HG03066 (cell line): ENCODE data around the gene BABAM2.
"Not testable (repeated sequence)": the region's sequence is repeated elsewhere in the genome, so short reads cannot be mapped to it uniquely, and the experiment has no call there.

Experiments used
- ATAC-seq: cut with Tn5 transposase; IDR thresholded peaks from one replicate; pipeline ENCODE4 v1.9.1; 2021; ENCODE audit warnings: low read depth; ENCODE audit not compliant: unreplicated experiment

BABAM2 gene

DNA sequence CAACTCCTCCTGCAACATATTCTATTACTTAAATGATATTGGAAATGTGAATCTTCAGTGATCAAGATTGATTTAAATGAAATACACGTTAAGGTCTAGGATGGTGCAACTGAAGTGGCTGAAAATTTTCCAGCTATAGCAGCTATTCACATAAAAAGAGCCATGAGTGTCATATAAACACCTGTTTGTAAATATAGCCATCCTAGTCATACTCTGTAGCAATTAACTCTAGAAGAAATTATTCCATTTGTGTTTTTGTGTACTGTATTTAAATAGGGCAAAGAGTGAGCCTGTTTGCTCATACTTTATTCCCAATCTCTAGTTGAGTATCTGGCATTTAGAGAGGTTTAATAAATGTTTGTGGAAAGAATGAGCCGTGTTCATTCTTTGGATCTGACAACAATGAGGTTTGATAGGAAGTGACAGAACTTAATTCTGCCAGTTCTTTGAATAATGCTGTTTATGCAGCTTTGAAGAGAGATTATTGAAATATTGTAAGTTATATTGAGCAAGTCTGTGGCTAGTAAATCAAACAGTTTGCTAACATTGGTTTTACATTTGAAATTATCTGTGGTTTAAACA is 49.7 kb downstream of the BABAM2 start:
- ATAC-seq = no peak

GRCh38 chr2:27940982-27941381 is 50.5 kb downstream of the BABAM2 start:
- ATAC-seq = no peak

DNA sequence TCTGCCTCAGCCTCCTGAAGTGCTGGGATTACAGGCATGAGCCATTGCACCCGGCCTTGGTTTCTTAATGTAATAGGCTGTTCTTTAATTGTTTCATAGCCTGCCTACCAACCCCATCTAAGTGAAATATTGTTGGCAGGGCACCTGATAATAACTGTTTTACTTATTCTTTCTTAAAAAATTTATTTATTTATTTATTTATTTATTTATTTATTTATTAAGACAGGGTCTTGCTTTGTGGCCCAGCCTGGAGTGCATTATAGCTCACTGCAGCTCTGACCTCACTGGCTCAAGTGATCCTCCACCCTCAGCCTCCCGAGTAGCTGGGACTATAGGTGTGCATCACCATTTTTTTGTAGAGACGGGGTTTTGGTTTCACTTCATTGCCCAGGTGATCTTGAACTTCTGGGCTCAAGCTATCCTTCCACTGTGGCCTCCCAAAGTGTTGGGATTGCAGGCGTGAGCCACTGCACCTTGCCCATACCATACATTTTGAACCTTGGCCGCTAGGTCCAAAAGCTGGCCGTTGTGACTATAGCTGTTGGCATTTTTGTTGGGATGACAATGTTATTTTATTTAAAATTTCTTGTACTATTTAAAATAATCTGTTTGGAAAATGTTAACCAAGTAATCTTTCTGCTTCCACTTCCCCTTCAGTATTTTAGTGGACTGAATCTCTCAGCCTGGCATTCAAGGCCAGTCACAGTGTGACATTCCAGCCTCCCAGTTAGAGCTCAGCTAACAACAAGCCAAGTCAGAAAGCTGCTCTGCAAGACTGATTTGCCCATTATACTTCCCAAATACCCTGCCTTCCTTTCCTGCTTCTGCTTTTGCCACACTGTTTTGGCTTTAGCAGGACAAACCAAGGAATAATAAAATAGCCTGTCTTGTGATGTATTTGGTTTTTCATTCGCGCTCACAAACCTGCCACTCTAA is 52.4 kb downstream of the BABAM2 start:
- ATAC-seq = no peak

DNA sequence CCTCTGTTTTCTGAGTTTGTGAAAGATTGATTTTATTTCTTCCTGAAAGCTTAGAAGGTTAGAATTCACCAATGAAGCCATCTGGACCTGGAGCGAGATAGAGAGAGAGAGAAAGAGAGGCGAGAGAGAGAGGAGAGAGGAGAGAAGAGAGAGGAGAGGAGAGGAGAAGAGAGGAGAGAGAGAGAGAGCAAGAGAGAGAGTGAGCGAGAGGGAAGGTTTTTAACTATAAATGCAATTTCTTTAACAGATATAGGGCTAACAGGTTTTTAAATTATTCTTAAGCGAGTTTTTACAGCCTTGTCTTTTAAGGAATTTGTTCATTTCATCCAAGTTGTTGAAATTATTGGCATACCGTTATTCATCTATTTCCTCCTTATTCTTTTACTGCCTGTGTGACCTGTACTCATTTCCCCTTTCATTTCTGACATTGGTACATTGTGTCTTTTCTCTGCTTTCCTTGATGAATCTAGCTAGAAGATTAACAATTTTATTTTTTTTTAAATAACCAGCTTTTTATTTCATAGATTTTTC is 56.1 kb downstream of the BABAM2 start:
- ATAC-seq = no peak

DNA sequence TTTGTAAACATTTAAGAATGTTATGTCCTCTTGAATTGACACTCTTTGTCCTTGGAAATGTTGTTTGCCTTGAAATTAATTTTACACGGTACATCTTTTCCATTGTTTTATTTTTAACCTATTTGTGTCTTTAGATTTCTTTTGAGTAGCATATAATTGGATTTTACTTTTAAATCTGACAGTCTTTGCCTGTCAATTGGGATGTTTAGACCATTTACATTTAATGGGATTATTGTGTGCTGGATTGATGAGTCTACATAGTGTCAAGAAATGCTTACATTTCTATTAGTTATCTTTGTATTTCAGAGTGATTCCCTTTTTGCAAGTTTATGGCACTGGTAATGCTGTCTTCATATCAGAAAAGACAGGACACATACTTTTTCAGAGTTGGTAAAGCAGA is 61.5 kb downstream of the BABAM2 start:
- ATAC-seq = no peak

DNA sequence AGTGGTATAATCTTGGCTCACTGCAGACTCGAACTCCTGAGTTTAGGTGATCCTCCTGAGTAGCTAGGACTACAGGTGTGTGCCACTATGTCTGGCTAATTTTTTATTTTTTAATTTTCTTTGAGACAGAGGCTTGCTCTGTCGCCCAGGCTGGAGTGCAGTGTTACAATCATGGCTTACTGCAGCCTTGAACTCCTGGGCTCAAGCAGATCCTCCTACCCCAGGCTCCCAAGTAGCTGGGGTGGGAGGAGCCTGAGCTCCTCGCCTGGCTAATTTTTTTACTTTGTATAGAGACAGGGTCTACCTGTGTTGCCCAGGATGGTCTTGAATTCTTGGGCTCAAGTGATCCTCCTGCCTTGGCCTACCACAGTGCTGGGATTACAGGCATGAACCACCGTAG is 62.5 kb downstream of the BABAM2 start:
- no peak for ATAC-seq

GRCh38 chr2:27954221-27954673 is 63.7 kb downstream of the BABAM2 start:
- no peak for ATAC-seq

DNA sequence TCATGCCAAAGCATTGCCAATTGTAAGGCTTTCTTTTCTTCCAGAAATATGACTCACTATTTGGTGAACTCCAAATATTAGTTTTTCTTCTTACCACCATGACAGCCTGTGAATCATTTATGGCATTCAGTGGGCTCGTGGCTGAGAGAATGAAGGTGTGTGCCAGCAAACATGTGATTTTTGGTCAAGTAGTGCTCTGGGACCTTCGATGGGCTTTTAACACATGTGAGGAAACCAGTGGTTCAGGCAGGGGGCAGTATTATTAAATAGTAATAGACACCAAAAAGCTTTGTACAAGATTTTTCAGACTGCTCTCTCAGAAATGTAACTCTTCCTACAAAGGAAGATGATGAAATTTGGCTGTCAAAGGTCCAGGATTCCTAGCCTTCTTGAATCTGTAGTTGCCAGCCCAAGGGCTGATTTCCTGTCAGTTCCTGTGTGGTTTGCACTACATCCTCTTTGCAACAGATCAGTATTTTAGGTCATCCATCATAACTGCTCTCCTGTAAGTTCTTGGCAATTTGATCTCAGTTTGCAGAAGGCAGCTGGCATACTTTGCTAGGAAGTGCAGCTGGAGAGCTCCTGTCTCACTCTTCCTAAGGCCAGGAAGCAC is 64.3 kb downstream of the BABAM2 start:
- ATAC-seq = no peak

DNA sequence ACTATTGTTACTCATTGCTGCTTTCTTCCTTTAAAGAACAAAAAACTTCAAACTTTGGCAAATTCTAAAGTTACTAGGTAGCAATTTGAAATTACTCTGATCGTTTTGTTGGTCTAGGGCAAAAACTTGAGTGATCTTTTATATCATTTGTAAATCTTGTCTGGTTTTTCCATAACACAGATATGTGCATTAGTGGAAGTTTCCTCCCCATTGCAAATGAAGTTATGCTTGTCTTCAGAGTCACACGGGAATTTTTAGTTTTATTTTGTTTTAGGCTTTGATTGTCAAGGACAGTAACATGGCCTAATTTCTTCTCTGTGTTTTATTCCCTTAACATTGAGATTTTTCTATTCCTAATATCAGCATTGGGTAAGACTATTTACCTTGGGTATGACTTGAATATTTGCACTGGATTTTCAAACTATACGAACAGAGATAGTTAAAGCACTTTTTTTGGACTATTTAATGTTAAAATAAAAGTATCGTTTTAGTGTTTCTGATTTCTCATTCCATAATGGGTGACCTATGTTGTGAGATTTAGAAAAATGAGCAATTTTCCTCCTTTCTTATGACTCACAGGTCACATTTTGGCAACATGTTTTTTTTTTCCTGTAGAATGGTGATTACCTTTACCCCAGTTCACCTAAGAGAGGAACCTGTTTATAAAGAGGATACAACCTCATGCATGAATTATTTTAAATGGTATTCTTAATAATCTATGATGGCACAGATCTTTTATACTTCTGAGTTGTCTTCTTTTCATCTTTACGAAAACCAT is 65.0 kb downstream of the BABAM2 start:
- ATAC-seq = no peak

- no peak for ATAC-seq
Observed at GRCh38 chr2:27956888-27957287, 66.4 kb downstream of the BABAM2 start.

GRCh38 chr2:27958711-27959378 is 68.3 kb downstream of the BABAM2 start:
- no peak for ATAC-seq

DNA sequence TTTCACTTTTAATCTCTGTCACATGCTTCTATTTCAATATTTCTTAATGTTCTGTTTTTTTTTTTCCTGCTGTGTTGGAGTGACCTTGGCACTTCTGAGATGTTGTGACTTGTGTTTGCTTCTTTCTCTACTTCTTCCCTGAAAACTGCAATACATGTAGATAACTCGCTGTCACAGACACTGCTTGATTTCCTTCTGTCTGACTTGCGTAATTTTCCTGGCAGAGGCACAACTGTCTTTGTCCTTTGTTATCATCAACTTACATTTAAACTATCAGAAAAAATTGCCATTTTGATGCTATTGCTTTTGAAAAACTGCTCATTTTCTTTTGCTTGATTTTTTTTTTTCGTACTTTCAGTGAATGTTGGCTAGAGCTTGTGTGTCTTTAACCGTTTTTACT is 69.0 kb downstream of the BABAM2 start:
- ATAC-seq = no peak

DNA sequence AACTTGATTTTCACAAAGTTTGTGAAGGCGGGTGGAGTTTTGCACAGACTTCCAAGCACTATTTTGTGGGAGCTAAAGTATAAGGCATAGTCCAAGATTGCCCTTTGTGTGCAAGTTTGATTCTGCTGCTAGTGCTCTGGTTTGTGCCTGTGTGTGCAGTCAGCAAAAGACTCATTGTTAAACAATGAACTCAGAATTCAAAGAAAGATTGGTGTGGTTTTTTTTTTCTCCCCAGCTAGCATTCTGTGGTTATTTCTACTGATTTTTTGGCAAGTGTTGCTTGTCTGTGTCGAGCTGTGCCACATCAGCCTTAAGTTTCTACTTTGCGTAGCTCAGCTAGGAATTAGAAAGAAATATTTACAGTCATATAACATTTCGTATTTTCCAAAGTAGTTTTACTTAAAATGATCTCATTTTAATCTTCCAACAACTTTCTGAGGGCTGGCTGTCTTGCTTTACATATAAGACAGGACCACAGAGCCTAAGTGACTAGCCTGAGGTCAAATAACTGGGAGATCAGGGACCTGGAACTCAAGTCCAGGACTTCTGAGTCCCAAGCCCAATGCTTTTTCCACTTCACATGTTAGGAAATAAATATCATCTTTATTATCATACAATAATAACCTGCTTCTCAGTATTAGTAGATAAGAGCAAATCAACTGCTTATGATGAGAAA is 69.8 kb downstream of the BABAM2 start:
- no peak for ATAC-seq

- no peak for ATAC-seq
Observed at GRCh38 chr2:27962006-27962405, 71.5 kb downstream of the BABAM2 start.

DNA sequence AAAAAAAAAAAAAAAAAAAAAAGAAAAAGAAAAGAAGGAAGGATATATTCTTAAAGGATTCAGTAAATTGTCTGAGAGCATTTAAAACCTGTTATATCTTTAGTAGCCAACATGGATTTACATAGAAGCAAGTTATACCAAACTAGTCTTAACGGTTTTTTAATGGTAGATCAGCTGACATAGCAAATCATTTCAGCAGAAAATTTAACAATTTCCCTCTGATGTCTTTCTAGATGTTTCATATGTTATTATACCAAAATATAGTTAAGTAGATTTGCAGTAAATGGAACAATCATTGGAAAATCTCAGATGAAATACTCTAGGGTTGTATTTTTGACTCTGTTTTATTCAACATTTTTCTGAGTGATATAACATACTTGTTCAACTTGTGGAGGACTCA is 72.9 kb downstream of the BABAM2 start:
- no peak for ATAC-seq

- ATAC-seq = no peak
Observed at GRCh38 chr2:27964067-27964466, 73.5 kb downstream of the BABAM2 start.

DNA sequence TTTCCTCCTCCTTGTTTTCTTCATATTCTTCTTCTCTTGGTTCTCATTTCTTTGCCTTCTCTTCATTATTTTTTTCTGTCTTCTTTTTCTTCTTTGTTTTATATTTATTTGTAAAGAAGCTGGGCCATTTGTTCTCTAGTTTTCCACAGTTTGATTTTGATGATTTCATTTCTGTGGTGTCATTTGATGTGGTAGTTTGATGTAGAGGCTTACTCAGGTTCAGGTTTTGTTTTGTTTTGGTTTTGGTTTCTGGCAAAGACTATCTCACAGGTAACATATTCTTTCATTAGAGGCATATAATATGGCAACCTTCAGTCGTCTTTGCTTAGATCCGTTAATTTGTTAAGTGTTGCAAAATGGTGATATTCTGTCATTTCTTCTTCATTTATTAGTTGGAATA is 75.3 kb downstream of the BABAM2 start:
- ATAC-seq = no peak

- no peak for ATAC-seq
Observed at GRCh38 chr2:27966466-27966865, 75.9 kb downstream of the BABAM2 start.

DNA sequence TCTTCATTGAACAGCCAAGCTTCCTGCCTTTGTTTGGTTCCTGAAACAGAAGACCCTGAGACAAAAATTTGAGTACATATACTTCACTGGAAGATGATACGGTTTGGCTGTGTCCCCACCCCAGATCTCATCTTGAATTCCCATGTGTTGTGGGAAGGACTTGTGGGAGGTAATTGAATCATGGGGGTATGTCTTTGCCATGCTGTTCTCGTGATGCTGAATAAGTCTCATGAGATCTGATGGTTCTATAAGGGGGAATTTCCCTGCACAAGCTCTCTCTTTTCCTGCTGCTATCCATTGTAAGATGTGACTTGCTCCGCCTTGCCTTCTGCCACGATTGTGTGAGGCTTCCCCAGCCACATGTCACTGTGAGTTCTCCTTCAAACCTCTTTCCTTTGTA is 76.5 kb downstream of the BABAM2 start:
- no peak for ATAC-seq

DNA sequence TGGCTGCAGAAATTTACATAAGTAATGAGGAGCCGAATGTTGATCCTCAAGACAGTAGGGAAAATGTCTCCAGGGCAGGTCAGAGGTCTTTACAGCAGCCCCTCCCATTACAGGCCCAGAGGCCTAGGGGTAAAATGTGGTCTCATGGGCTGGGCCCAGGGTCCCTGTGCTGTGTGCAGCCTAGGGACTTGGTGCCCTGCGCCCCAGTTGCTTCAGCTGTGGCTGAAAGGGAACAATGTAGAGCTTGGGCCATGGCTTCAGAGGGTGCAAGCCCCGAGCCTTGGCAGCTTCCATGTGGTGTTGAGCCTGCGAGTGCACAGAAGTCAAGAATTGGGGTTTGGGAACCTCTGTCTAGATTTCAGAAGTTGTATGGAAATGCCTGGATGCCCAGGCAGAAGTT is 77.5 kb downstream of the BABAM2 start:
- not testable (repeated sequence) for ATAC-seq
